HG02852 (cell line): ENCODE data around the gene TYROBP.
"Not testable (repeated sequence)": the region's sequence is repeated elsewhere in the genome, so short reads cannot be mapped to it uniquely, and the experiment has no call there.

Experiments used
- ATAC-seq: cut with Tn5 transposase; IDR thresholded peaks from one replicate; pipeline ENCODE4 v1.9.1; 2021; ENCODE audit warnings: mild to moderate bottlenecking, moderate library complexity; ENCODE audit not compliant: unreplicated experiment

TYROBP gene

GRCh38 chr19:35932291-35932936, 24.3 kb upstream of the TYROBP start:
- ATAC-seq = no peak

DNA sequence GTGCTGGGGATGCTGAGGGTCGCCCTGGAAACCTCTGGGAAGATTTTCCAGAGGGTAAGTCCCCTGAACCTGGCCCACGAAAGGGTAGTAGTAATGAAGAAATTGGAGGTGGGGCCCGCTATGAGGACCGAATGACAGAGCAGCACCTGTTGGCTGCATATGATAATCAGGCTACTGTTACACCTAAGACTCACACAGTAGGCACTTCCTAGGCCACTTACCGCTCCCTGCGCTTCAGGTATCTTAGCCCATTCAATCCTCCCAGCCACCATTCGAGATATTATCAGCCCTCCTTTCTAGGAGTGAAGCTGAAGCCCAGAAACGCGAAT, 23.7 kb upstream of the TYROBP start:
- ATAC-seq = no peak

- peak; percentile 91 for ATAC-seq
Measured at GRCh38 chr19:35931161-35931873, 23.2 kb upstream of the TYROBP start.

GRCh38 chr19:35929876-35930275, 21.8 kb upstream of the TYROBP start:
- ATAC-seq = no peak

DNA sequence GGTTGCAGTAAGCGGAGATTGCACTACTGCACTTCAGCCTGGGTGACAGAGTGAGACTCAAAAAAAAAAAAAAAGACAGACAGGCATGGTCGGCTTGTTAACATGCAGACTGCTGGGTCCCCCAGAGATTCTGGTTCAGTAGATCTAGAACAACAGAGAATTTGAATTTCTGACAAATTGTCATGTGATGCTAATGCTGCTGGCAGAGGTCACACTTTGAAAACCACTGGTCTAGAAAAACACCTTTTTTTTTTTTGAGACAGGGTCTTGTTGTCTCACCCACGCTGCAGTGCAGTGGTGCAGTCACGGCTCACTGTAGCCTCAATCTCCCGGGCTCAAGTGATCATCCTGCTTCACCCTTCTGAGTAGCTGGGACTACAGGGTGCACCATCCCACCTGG, 20.4 kb upstream of the TYROBP start:
- ATAC-seq = no peak

DNA sequence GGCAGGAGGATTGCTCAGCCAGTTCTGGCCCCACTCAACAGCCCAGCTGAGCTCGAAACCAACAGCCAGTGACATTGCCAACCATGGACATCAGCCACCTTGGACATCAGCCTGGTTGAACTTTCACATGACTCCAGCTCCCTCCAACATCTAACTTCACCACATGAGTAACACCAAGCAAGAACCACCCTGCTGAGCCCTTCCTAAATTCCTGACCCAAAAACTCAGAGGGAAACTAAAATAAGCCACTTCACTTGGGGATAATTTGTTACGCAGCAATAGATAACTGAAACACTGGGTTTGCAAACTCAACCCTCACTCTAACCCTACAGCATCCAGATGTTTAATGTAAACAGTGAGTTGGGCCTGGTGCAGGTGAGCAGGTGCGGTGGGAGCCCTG, 17.4 kb upstream of the TYROBP start:
- no peak for ATAC-seq

GRCh38 chr19:35921012-35921411, 12.9 kb upstream of the TYROBP start:
- no peak for ATAC-seq

DNA sequence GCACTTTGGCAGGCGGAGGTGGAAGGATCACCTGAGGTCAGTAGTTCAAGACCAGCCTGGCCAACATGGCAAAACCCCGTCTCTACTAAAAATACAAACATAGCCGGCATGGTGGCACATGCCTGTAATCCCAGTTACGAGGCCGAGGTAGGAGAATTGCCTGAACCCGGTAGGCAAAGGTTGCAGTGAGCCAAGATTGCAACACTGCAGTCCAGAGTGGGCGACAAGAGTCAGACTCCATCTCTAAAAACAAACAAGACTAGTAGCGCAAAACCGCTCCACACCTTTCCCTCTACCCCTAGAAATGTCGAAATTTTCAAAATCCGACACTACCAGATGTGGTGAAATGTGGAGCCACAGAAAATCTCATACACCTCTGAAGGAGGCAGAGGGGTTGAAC, 11.2 kb upstream of the TYROBP start:
- ATAC-seq = no peak

DNA sequence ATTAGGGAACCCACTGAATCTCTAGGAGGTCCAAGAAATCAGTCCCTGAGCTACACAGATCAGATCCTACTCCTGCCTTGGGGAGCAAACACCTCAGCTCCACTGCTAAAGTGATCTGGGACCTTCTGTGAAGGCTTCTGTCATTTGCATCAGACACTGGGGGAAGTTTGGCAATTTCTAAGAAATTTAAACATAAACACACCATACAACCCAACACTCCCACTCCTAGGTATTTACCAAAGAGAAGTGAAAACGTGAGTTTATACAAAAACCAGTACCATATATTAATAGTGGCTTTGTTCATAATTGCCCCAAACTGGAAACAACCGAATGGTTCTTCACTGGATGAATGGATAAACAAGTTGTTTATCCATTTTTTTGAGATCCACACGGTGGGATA, 7.3 kb upstream of the TYROBP start:
- ATAC-seq = no peak

DNA sequence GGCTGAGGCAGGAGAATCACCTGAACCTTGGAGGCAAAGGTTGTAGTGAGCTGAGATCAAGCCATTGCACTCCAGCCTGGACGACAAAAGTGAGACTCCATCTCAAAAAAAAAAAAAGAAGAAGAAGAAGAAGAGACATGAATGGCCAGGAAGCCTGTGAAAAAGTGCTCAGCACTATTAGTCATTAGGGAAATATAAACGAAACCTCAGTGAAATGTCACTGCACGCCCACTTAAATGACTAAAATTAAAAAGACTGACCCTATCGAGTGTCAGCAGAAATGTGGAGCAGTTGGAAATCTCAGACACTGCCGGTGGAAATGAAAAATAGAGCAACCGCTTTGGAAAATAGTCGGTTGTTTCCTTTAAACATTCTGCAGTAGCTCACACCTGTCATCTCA, 5.5 kb upstream of the TYROBP start:
- ATAC-seq = no peak

- ATAC-seq = no peak
Measured at GRCh38 chr19:35911790-35912189, 3.7 kb upstream of the TYROBP start.

- no peak for ATAC-seq
Measured at GRCh38 chr19:35911173-35911572, 3.1 kb upstream of the TYROBP start.

GRCh38 chr19:35910355-35910754, 2.3 kb upstream of the TYROBP start:
- ATAC-seq = not testable (repeated sequence)

- ATAC-seq = no peak
Measured at GRCh38 chr19:35909684-35910035, 1.6 kb upstream of the TYROBP start.

- no peak for ATAC-seq
Measured at GRCh38 chr19:35908973-35909683, 1.0 kb upstream of the TYROBP start.

- ATAC-seq = no peak
Measured at GRCh38 chr19:35907377-35907745, 734 bp downstream of the TYROBP start.

DNA sequence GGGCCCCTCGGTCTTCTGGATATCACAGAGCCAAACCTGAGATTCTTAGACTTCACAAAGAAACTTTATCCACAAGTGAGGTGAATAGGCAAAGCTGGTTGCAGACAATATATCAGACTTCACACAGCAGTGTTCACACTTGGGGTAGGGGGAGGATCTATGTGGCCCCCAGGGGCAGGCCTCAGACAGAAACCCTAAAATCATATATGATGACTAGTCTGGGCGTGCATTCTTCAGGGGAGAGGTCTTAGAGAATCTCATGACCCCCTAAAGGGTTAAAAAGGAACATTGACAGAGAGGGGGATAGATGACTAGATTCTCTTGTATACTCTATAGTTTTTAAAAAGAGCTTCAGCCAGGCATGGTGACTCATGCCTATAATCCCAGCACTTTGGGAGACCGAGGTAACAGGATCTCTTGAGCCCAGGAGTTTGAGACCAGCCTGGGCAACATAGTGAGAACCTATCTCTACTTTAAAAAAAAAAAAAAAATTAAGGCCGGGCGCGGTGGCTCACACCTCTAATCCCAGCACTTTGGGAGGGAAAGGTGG, 2.8 kb downstream of the TYROBP start:
- no peak for ATAC-seq

DNA sequence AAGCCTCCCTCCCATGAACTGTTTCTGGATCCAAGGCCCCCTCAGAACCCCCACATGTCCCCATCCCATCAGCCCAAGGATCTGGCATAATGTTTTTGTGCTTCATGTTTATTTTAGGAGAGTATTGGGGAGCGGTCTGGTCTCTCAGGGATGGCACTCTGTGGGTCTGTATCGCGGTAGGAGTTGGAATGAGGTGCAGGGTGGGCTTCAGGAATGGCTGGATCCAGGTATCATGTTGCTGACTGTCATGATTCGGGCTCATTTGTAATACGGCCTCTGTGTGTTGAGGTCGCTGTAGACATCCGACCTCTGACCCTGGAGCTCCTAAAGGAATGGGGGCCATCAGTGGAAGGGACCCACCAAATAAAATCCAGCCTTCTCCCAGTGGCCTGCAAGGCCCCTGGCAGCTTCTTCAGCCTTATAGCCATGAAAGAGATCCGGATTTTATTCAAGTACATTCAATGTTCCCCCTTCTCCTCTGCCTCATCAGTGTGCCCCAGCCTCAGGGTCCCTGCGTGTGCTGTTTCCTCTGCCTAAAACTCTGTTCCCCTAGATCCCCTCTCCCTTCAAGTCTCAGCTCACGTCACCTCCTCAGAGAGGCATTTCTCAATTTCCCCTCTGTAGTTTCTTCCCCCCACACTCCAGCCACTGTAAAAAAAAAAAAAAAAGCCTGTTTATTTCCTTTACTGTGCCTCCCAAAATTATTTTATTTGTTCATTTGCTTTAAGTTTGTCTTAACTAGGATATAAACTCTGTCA, 3.6 kb downstream of the TYROBP start:
- no peak for ATAC-seq

DNA sequence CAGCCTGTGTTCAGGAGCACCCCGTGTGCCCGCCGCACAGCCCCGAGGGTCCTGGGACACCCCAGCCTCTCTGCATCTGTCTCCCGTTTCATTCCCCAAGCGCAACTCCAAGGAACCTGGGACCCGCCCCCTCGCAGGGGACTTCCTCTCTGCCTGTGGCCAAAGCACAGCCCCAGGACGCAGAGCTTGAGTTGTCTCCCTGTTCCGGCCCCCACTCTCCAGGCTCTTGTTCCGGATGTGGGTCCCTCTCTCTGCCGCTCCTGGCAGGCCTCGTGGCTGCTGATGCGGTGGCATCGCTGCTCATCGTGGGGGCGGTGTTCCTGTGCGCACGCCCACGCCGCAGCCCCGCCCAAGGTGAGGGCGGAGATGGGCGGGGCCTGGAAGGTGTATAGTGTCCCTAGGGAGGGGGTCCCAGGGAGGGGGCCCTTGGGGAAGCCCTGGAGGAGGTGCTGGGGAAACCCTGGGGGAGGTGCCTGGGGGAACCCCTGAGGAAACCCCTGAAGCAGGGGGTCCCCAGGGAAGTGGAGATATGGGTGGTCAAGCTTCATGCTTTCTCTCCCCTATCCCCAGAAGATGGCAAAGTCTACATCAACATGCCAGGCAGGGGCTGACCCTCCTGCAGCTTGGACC, 4.4 kb downstream of the TYROBP start:
- ATAC-seq = peak; percentile 30

DNA sequence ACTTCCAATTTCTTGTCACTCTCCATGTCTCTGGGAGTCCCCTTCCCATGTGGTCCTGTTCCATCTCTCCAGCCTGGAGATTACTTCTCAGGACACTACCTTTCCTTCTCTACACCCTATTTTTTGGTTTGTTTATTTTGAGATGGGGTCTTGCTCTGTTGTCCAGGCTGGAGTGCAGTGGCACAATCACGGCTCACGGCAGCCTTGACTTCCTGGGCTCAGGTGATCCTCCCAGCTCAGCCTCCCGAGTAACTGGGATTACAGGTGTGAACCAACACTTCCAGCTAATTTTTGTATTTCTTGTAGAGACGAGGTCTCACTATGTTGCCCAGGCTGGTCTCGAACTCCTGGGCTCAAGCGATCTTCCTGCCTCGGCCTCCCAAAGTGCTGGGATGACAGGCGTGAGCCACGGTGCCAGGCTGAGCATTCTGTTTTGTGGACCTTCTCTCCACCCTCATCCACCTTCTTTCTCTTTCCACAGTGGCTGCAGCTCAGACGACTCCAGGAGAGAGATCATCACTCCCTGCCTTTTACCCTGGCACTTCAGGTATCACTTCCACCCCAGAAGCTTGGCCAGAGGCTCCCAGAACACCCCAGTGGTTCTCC, 5.1 kb downstream of the TYROBP start:
- no peak for ATAC-seq
